ENCODE data around the gene MIER3. TPM values are rescaled to one million over a fixed set of nuclear protein-coding genes. Genes with fewer than 3 reads are reported as not detected.

MIER3 gene
- total RNA-seq, 1 donor from 2014 or later: 45.5 TPM

DNA sequence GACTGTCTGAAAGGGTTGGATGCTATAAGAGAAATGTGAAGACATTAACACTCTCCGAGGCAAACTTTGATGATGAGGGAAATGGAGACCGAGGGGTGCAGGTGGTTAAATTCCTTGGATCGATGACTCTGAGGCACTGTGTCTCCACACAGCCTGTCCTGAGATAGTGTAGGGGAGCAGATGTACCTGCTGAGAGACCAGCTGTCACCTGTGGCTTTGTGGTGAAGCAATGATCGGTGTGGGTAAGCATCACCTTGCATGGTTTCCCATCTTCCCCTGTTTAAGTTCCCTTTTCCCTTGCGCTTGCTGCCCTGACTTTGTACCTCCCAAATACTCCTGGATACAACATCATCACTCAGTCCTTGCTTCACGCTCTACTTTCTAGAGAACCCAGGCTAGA lies 9.8 kb upstream of the MIER3 start:
- no peak overlapping the region for H3K4me3 Mint-ChIP-seq (ENCODE audit: low read depth)
- no peak for TF ChIP-seq CTCF (IDR thresholded peaks at IDR 0.05; ENCODE audit: unreplicated experiment)
- H3K9me3 Mint-ChIP-seq (ENCODE audit: low read depth): no peaks in the 10 kb centered on the region
- peaks cover 7% of the 10 kb centered on the region for H3K4me1 Mint-ChIP-seq (ENCODE audit: low read depth)
- H3K27ac Mint-ChIP-seq: no peak overlapping the region
- H3K27me3 Mint-ChIP-seq: peaks cover 33% of the 10 kb centered on the region
- no peaks in the 10 kb centered on the region for H3K36me3 Mint-ChIP-seq (ENCODE audit: insufficient read depth)
- DNase-seq (ENCODE audit: low spot score, unreplicated experiment): no peak

DNA sequence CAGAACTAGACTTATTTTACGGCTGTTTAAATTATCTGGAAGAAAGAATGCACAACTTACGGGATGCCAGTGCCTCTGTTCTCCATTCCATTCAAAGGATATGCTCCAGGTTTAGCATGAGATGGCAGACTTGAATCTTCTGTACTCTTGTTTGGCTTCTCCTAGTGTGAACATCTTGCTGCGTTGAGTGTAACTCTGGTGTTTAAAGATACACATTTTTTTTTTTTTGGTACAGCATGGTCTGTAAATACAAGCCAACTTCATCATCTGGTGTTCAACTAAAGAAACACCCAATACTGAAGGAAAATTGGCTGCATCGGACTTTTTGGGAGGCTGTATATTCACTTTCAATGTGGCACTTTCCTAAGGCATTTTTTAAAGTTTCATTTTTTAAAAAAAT lies 7.4 kb upstream of the MIER3 start:
- TF ChIP-seq CTCF (IDR thresholded peaks at IDR 0.05; ENCODE audit: unreplicated experiment): no peak
- no peak for DNase-seq (ENCODE audit: low spot score, unreplicated experiment)
- Mint-ChIP-seq H3K4me1 (ENCODE audit: low read depth) (peaks cover 4% of the 10 kb centered on the region), H3K4me3 (ENCODE audit: low read depth) (no peak overlapping the region), H3K27me3 (peaks cover 38% of the 10 kb centered on the region), H3K27ac (no peak overlapping the region), H3K9me3 (ENCODE audit: low read depth) (no peaks in the 10 kb centered on the region), H3K36me3 (ENCODE audit: insufficient read depth) (no peaks in the 10 kb centered on the region)

- H3K36me3 Mint-ChIP-seq (ENCODE audit: insufficient read depth): no peaks in the 10 kb centered on the region
- H3K4me3 Mint-ChIP-seq (ENCODE audit: low read depth): no peak overlapping the region
- H3K9me3 Mint-ChIP-seq (ENCODE audit: low read depth): no peaks in the 10 kb centered on the region
- no peak for DNase-seq (ENCODE audit: low spot score, unreplicated experiment)
- H3K27me3 Mint-ChIP-seq: peaks cover 42% of the 10 kb centered on the region
- no peaks in the 10 kb centered on the region for H3K4me1 Mint-ChIP-seq (ENCODE audit: low read depth)
- no peak for TF ChIP-seq CTCF (IDR thresholded peaks at IDR 0.05; ENCODE audit: unreplicated experiment)
- H3K27ac Mint-ChIP-seq: no peak overlapping the region
These were observed 6.7 kb upstream of the MIER3 start for GRCh38 chr5:56958595-56958994.

DNA sequence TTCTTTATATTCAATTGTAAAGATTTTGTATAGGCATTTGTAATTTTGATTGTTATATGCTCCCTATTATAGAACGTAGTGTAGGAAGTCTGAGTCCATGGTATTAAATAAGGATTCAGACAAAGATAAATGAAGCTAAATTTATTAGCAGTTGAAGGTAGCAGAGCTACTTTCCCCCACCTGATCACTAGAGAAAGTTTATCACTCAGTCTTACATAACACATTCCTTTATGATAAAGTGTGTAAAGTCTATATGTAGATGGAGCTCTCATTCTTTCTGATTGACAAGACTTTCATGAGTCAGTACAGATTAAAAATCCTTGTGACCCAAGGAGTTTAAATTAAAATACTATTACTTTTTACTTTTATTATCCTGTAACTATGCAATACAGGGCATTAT lies 2.3 kb upstream of the MIER3 start:
- H3K27ac Mint-ChIP-seq: no peak overlapping the region
- no peaks in the 10 kb centered on the region for H3K36me3 Mint-ChIP-seq (ENCODE audit: insufficient read depth)
- no peak for TF ChIP-seq CTCF (IDR thresholded peaks at IDR 0.05; ENCODE audit: unreplicated experiment)
- no peaks in the 10 kb centered on the region for H3K9me3 Mint-ChIP-seq (ENCODE audit: low read depth)
- no peak overlapping the region for H3K4me3 Mint-ChIP-seq (ENCODE audit: low read depth)
- peaks cover 25% of the 10 kb centered on the region for H3K27me3 Mint-ChIP-seq
- DNase-seq (ENCODE audit: low spot score, unreplicated experiment): no peak
- H3K4me1 Mint-ChIP-seq (ENCODE audit: low read depth): peaks cover 13% of the 10 kb centered on the region

- H3K27ac Mint-ChIP-seq: peak overlapping the region; percentile 96
- no peaks in the 10 kb centered on the region for H3K36me3 Mint-ChIP-seq (ENCODE audit: insufficient read depth)
- peak; percentile 54 for DNase-seq (ENCODE audit: low spot score, unreplicated experiment)
- H3K9me3 Mint-ChIP-seq (ENCODE audit: low read depth): no peaks in the 10 kb centered on the region
- peaks cover 13% of the 10 kb centered on the region for H3K4me1 Mint-ChIP-seq (ENCODE audit: low read depth)
- H3K4me3 Mint-ChIP-seq (ENCODE audit: low read depth): peak overlapping the region; percentile 93
- peaks cover 14% of the 10 kb centered on the region for H3K27me3 Mint-ChIP-seq
- TF ChIP-seq CTCF (IDR thresholded peaks at IDR 0.05; ENCODE audit: unreplicated experiment): peak; percentile 35
These were observed 587 bp downstream of the MIER3 start for GRCh38 chr5:56951126-56951945.

All from progenitor cell of endocrine pancreas (in vitro differentiated cells).